DND-41 (cell line): ENCODE results near the gene VSX1.

ENCODE experiments used
- EZH2 ChIP-seq: IDR thresholded peaks from 3 replicates; pipeline ENCODE4 v1.6.1; 2012; ENCODE audit warnings: borderline replicate concordance, low read depth, mild to moderate bottlenecking, moderate library complexity, low read length, inconsistent platforms; ENCODE audit not compliant: severe bottlenecking
- TF ChIP-seq, protein P1 (sequence below): IDR thresholded peaks from 2 replicates; pipeline ENCODE4 v1.5.1; 2012; ENCODE audit warnings: borderline replicate concordance, low read length, moderate library complexity, mild to moderate bottlenecking; ENCODE audit not compliant: poor library complexity, severe bottlenecking; ENCODE audit errors: extremely low read depth

DNA sequence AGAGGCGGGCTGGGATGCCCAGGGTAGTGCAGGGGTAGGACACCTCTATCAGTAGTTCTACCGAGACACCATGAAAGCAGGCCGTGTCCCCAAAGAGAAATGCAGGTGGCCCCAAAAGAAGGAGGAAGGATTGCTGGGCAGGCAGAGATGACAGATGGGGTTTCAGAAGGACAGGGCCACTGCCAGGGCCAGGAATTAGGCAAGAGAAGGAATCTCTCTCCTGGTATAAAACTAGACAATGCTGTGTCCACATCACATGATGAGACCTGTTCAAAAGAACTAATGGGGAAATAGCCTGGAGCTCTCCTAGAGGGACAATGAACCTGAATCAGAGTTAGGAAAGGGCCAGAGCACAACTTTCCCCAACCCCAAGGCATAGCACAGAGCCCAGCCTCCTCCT lies 21.6 kb upstream of the VSX1 start:
- TF ChIP-seq, protein P1, sequence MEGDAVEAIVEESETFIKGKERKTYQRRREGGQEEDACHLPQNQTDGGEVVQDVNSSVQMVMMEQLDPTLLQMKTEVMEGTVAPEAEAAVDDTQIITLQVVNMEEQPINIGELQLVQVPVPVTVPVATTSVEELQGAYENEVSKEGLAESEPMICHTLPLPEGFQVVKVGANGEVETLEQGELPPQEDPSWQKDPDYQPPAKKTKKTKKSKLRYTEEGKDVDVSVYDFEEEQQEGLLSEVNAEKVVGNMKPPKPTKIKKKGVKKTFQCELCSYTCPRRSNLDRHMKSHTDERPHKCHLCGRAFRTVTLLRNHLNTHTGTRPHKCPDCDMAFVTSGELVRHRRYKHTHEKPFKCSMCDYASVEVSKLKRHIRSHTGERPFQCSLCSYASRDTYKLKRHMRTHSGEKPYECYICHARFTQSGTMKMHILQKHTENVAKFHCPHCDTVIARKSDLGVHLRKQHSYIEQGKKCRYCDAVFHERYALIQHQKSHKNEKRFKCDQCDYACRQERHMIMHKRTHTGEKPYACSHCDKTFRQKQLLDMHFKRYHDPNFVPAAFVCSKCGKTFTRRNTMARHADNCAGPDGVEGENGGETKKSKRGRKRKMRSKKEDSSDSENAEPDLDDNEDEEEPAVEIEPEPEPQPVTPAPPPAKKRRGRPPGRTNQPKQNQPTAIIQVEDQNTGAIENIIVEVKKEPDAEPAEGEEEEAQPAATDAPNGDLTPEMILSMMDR, result no peak
- TF ChIP-seq EZH2, result no peak
